GM12891 (cell line): Measurements from ENCODE around the gene CACHD1.

ENCODE experiments used
- DNase-seq: peaks from one replicate; pipeline ENCODE4 v3.0.0; 2011; ENCODE audit warnings: low spot score; ENCODE audit not compliant: insufficient read length
- FAIRE-seq: peaks from 2 replicates; lab custom pipeline; 2011; peaks lifted over from hg19 to GRCh38; lab: Jason Lieb, UNC
- PAX5 ChIP-seq: IDR thresholded peaks from 2 replicates; pipeline ENCODE4 v1.6.1; 2011; ENCODE audit warnings: low read length, moderate library complexity, mild to moderate bottlenecking; ENCODE audit not compliant: insufficient read depth, severe bottlenecking
- POLR2A ChIP-seq: IDR thresholded peaks from 2 replicates; pipeline ENCODE4 v1.6.1; 2011; ENCODE audit warnings: low read depth, low read length, control low read depth
- POLR2AphosphoS5 ChIP-seq: IDR thresholded peaks from 2 replicates; pipeline ENCODE4 v1.6.1; 2011; ENCODE audit warnings: low read depth, low read length, control low read depth
- POU2F2 ChIP-seq: IDR thresholded peaks from 2 replicates; pipeline ENCODE4 v1.6.1; 2011; ENCODE audit warnings: low read depth, mild to moderate bottlenecking, control low read depth, low read length, moderate library complexity
- SPI1 ChIP-seq: IDR thresholded peaks from 2 replicates; pipeline ENCODE4 v1.6.1; 2011; ENCODE audit warnings: low read depth, low read length, control low read depth
- TAF1 ChIP-seq: IDR thresholded peaks from 2 replicates; pipeline ENCODE4 v1.6.1; 2011; ENCODE audit warnings: low read depth, low read length, control low read depth

The CACHD1 gene

GRCh38 chr1:64435000-64435399, 34.9 kb upstream of the CACHD1 start:
- DNase-seq (no peak), FAIRE-seq (no peak)
- no peak for TF ChIP-seq SPI1
- no peak for TF ChIP-seq POU2F2
- no peak for TF ChIP-seq POLR2A
- TF ChIP-seq PAX5 = no peak
- no peak for TF ChIP-seq POLR2AphosphoS5
- no peak for TF ChIP-seq TAF1

- DNase-seq (no peak), FAIRE-seq (no peak)
- no peak for TF ChIP-seq TAF1
- TF ChIP-seq SPI1 = no peak
- no peak for TF ChIP-seq POLR2A
- TF ChIP-seq POU2F2 = no peak
- TF ChIP-seq POLR2AphosphoS5 = no peak
- TF ChIP-seq PAX5 = no peak
Measured at GRCh38 chr1:64437453-64437852, 32.5 kb upstream of the CACHD1 start.

- DNase-seq (no peak), FAIRE-seq (no peak)
- TF ChIP-seq POLR2A (no peak), POLR2AphosphoS5 (no peak), PAX5 (no peak), POU2F2 (no peak)
Measured at GRCh38 chr1:64440183-64440826, 29.6 kb upstream of the CACHD1 start.

GRCh38 chr1:64451440-64451839, 18.5 kb upstream of the CACHD1 start:
- no peak for FAIRE-seq
- TF ChIP-seq POLR2AphosphoS5 (no peak), SPI1 (no peak), POU2F2 (no peak), PAX5 (no peak), POLR2A (no peak), TAF1 (no peak)
- DNase-seq = no peak

GRCh38 chr1:64453688-64454087, 16.2 kb upstream of the CACHD1 start:
- FAIRE-seq = no peak
- TF ChIP-seq POLR2A = no peak
- no peak for TF ChIP-seq TAF1

GRCh38 chr1:64458915-64459314, 11.0 kb upstream of the CACHD1 start:
- no peak for TF ChIP-seq POU2F2
- no peak for TF ChIP-seq PAX5
- TF ChIP-seq TAF1 = no peak
- TF ChIP-seq POLR2A = no peak
- TF ChIP-seq SPI1 = no peak
- no peak for TF ChIP-seq POLR2AphosphoS5
- no peak for FAIRE-seq
- no peak for DNase-seq

More at GRCh38 chr1:64453688-64454087, 16.2 kb upstream of the CACHD1 start:
- no peak for DNase-seq

GRCh38 chr1:64459743-64460142, 10.2 kb upstream of the CACHD1 start:
- FAIRE-seq (no peak), DNase-seq (no peak)
- no peak for TF ChIP-seq POU2F2

- FAIRE-seq = peak; percentile 26
- DNase-seq = no peak
- no peak for TF ChIP-seq SPI1
- no peak for TF ChIP-seq PAX5
- TF ChIP-seq POU2F2 = no peak
- TF ChIP-seq POLR2AphosphoS5 = no peak
- TF ChIP-seq POLR2A = no peak
- TF ChIP-seq TAF1 = no peak
Measured at GRCh38 chr1:64466033-64466432, 3.9 kb upstream of the CACHD1 start.

- no peak for DNase-seq
- TF ChIP-seq PAX5 (no peak), POLR2AphosphoS5 (no peak), POLR2A (no peak), TAF1 (no peak), SPI1 (no peak)
- no peak for FAIRE-seq
Measured at GRCh38 chr1:64469116-64469976, 583 bp upstream of the CACHD1 start.
